CD4-positive, alpha-beta T cell (primary cell): Measurements from ENCODE around the gene FARSA. TPM values are rescaled to one million over a fixed set of nuclear protein-coding genes. Genes with fewer than 3 reads are reported as not detected.
"Not testable (repeated sequence)": the region's sequence is repeated elsewhere in the genome, so short reads cannot be mapped to it uniquely, and the experiment has no call there.

ENCODE experiments used
- ATAC-seq: fragments of 200-7000 bp; cut with Tn5 transposase; one replicate; pipeline ENCODE4 v1.10.0; 2022; ENCODE audit warnings: mild to moderate bottlenecking; ENCODE audit not compliant: poor library complexity
- CTCF ChIA-PET: fragments of 350-600 bp; sonication (Branson Sonifier 250); formaldehyde crosslinking; loops from one replicate; lab custom pipeline; 2021; ENCODE audit warnings: antibody characterized with exemption, inconsistent platforms; lab: Charles Lee
- POLR2A ChIA-PET: fragments of 350-600 bp; sonication (Branson Sonifier 250); formaldehyde crosslinking; loops from one replicate; lab custom pipeline; 2021; ENCODE audit warnings: antibody characterized with exemption, inconsistent platforms; lab: Charles Lee
- DNase-seq, 14 experiments: peaks; one replicate each; pipeline ENCODE4 v3.0.0-alpha.2; 2013 to 2020; ENCODE audit warnings: mixed read lengths in 2 of 14
- H3K27ac ChIP-seq, 2 donors: one replicate each; pipeline versions ENCODE4 v1.5.1 to v1.7.0; 2013; ENCODE audit warnings: low read length in 2 of 2, low read depth in 1 of 2, mild to moderate bottlenecking in 1 of 2
- H3K27me3 ChIP-seq, 2 experiments: 1 replicate in 1 of 2; 2 replicates in 1 of 2; pipeline versions ENCODE4 v1.6.1 to v1.7.0; 2013; ENCODE audit warnings: low read length in 2 of 2, control low read depth in 1 of 2, mild to moderate bottlenecking in 1 of 2, moderate library complexity in 1 of 2; ENCODE audit not compliant: insufficient read depth in 2 of 2, control insufficient read depth in 1 of 2
- H3K36me3 ChIP-seq: one replicate; pipeline ENCODE4 v1.6.1; 2013; ENCODE audit warnings: low read length, control low read depth; ENCODE audit not compliant: insufficient read depth
- H3K4me1 ChIP-seq: one replicate; pipeline ENCODE4 v1.6.1; 2013; ENCODE audit warnings: low read length, control low read depth; ENCODE audit not compliant: insufficient read depth
- H3K4me3 ChIP-seq: one replicate; pipeline ENCODE4 v1.5.1; 2013; ENCODE audit warnings: mild to moderate bottlenecking, low read length, moderate library complexity
- H3K9me3 ChIP-seq, 2 experiments: 1 replicate in 1 of 2; 2 replicates in 1 of 2; pipeline versions ENCODE4 v1.6.1 to v1.7.0; 2013; ENCODE audit warnings: low read length in 2 of 2, mild to moderate bottlenecking in 2 of 2, control low read depth in 1 of 2, moderate library complexity in 1 of 2; ENCODE audit not compliant: control insufficient read depth in 1 of 2, insufficient read depth in 1 of 2
- H3K27ac Mint-ChIP-seq: one replicate; pipeline ENCODE4 v1.8.0; 2020; ENCODE audit warnings: mixed read lengths
- H3K27me3 Mint-ChIP-seq: one replicate; pipeline ENCODE4 v1.8.0; 2021; ENCODE audit warnings: mixed read lengths
- H3K36me3 Mint-ChIP-seq: one replicate; pipeline ENCODE4 v1.8.0; 2021; ENCODE audit warnings: low read depth, mixed read lengths
- H3K4me1 Mint-ChIP-seq: one replicate; pipeline ENCODE4 v1.8.0; 2021; ENCODE audit warnings: low read depth, mixed read lengths
- H3K4me3 Mint-ChIP-seq: one replicate; pipeline ENCODE4 v1.8.0; 2020; ENCODE audit warnings: mild to moderate bottlenecking, mixed read lengths
- H3K9me3 Mint-ChIP-seq: one replicate; pipeline ENCODE4 v1.8.0; 2020; ENCODE audit warnings: mixed read lengths
- intact Hi-C, 2 experiments: fragments of 100-400 bp; cut with DNase I in 1 of 2; cut with micrococcal nuclease in 1 of 2; formaldehyde crosslinking; loops; one replicate each; pipeline versions ENCODE4 v1.15.1 to v1.9.0; 2023 to 2025; cut with DNase I, micrococcal nuclease
- total RNA-seq, 174 experiments: library from RNA in 2 of 174; stranded (reverse) in 2 of 174; gene quantifications; one replicate each; pipeline ENCODE4 v1.2.3 and lab custom pipeline; 2021 to 2026
- TF ChIP-seq, protein P1 (sequence below): fragments of 200-600 bp; IDR thresholded peaks from one replicate; pipeline ENCODE4 v1.8.0; 2022; ENCODE audit warnings: antibody characterized with exemption, mild to moderate bottlenecking

The FARSA gene
- total RNA-seq, 2 experiments from 2014 or later: 17.2 TPM

DNA sequence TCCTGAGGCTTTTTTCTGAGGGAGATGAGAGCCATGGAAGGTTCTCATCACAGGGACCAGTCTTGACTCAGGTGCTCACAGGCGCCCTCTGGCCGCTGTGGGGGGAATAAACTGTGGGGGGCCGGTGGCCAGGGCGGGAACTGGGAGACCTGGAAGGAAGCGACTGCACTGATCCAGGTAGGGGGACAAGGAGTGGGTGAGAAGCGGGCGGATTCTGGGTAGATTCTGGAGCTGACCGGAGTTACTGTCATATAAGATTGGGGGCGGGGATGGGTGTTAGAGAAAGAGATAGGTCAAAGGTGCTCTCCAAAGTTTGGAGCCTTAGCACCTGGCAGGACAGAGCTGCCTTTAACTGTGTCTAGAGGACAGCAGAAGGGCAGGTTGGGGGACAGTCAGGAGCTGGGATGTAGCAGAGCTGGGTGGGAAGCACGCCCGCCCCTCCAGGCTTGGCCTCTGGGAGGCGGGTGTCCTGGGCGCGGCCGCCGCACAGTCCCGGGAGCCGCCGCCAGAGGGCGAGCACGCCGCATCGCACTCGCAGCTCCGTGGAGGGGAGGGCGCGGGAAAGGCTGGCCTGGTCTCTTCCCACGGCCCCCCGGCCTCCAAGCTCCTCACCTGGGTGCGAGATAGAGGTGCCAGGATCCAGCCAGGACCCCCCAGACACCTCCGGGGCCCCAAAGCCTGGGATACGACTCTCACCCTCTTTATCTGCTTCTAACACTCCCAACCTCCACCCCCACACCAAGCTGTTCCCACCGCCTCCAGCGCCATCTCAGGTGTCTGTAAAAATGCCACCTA lies 31.7 kb upstream of the FARSA start:
- ChIA-PET CTCF (interaction anchor here (0.6 to 2.4 kb wide), 41 partner anchors 11 to 808 kb away, joined by 3 to 51 read pairs (median 5); partner anchors contain the start of genes CALR, DNASE2, FARSA and GADD45GIP1), POLR2A (interaction anchor here (0.7 to 1.9 kb wide), 12 partner anchors 8 to 199 kb away, joined by 3 to 17 read pairs (median 7); partner anchors contain the start of genes CALR, GADD45GIP1, GCDH and NACC1)
- DNase-seq (peak; percentile 64 to 89 (median 78)), ATAC-seq (peak; percentile 95)
- Histone ChIP-seq H3K27me3 (no peaks in the 10 kb centered on the region), H3K4me3 (peak overlapping the region; percentile 59), H3K9me3 (no peaks in the 10 kb centered on the region), H3K36me3 (no peaks in the 10 kb centered on the region), H3K4me1 (peaks cover 13% of the 10 kb centered on the region), H3K27ac (no peak overlapping the region)
- no peaks in the 10 kb centered on the region for H3K27me3 Mint-ChIP-seq
- no peaks in the 10 kb centered on the region for H3K36me3 Mint-ChIP-seq
- intact Hi-C loops: loop anchor here (1.0 kb wide), 1 partner anchor 80 kb away; no protein-coding TSS in a partner anchor
- peak overlapping the region; percentile 82 for H3K4me3 Mint-ChIP-seq
- H3K9me3 Mint-ChIP-seq: no peaks in the 10 kb centered on the region
- no peak overlapping the region for H3K27ac Mint-ChIP-seq
- TF ChIP-seq, protein P1, sequence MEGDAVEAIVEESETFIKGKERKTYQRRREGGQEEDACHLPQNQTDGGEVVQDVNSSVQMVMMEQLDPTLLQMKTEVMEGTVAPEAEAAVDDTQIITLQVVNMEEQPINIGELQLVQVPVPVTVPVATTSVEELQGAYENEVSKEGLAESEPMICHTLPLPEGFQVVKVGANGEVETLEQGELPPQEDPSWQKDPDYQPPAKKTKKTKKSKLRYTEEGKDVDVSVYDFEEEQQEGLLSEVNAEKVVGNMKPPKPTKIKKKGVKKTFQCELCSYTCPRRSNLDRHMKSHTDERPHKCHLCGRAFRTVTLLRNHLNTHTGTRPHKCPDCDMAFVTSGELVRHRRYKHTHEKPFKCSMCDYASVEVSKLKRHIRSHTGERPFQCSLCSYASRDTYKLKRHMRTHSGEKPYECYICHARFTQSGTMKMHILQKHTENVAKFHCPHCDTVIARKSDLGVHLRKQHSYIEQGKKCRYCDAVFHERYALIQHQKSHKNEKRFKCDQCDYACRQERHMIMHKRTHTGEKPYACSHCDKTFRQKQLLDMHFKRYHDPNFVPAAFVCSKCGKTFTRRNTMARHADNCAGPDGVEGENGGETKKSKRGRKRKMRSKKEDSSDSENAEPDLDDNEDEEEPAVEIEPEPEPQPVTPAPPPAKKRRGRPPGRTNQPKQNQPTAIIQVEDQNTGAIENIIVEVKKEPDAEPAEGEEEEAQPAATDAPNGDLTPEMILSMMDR: peak; percentile 99
- peaks cover 9% of the 10 kb centered on the region for H3K4me1 Mint-ChIP-seq

GRCh38 chr19:12959481-12959880 lies 26.0 kb upstream of the FARSA start:
- peaks cover 16% of the 10 kb centered on the region for H3K4me1 Mint-ChIP-seq
- no peaks in the 10 kb centered on the region for H3K27me3 ChIP-seq
- intact Hi-C loops: no loop called here
- H3K4me3 ChIP-seq: no peak overlapping the region
- H3K9me3 ChIP-seq: no peaks in the 10 kb centered on the region
- no peak overlapping the region for H3K4me3 Mint-ChIP-seq
- no peak overlapping the region for H3K27ac ChIP-seq
- ATAC-seq (no peak), DNase-seq (no peak)
- ChIA-PET POLR2A (no interaction called here), CTCF (no interaction called here)
- peaks cover 8% of the 10 kb centered on the region for H3K36me3 Mint-ChIP-seq
- H3K36me3 ChIP-seq: peaks cover 3% of the 10 kb centered on the region
- peaks cover 24% of the 10 kb centered on the region for H3K4me1 ChIP-seq
- TF ChIP-seq, protein P1: no peak
- H3K27me3 Mint-ChIP-seq: no peaks in the 10 kb centered on the region
- H3K27ac Mint-ChIP-seq: no peak overlapping the region
- H3K9me3 Mint-ChIP-seq: no peaks in the 10 kb centered on the region

DNA sequence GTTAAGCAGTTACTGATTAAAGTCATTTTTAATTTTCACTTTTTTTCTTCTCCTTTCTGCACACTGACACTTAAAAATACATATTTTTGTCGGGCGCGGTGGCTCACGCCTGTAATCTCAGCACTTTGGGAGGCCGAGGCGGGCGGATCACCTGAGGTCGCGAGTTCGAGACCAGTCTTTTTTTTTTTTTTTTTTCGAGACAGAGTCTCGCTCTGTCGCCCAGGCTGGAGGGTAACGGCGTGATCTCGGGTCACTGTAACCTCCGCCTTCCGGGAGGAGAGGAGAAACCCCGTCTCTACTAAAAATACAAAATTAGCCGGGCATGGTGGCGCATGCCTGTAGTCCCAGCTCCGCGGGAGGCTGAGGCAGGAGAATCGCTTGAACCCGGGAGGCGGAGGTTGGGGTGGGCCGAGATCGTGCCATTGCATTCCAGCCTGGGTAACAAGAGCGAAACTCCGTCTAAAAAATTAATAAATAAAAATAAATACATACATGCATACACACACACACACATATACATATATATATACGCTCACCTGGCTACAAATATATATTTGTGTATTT lies 24.0 kb upstream of the FARSA start:
- not testable (repeated sequence) for H3K27me3 ChIP-seq, H3K9me3 ChIP-seq, DNase-seq, H3K9me3 Mint-ChIP-seq, ATAC-seq, H3K27me3 Mint-ChIP-seq
- POLR2A ChIA-PET: interaction anchor here (0.7 to 1.8 kb wide), 6 partner anchors 8 to 72 kb away, joined by 4 to 11 read pairs (median 6); partner anchors contain the start of genes CALR, GCDH, RAD23A and SYCE2
- peak overlapping the region; percentile 62 to 82 for H3K27ac ChIP-seq
- peaks cover 19% of the 10 kb centered on the region for H3K4me1 Mint-ChIP-seq
- peaks cover 23% of the 10 kb centered on the region for H3K36me3 ChIP-seq
- H3K4me3 Mint-ChIP-seq: peak overlapping the region; percentile 90
- intact Hi-C loops: loop anchor here in 1 of 2 experiments (2.0 kb wide), 1 partner anchor 67 kb away; the partner anchor contains the start of gene GCDH
- CTCF ChIA-PET: interaction anchor here (0.7 to 5.5 kb wide), 2 partner anchors 8 to 128 kb away, joined by 3 to 30 read pairs; no protein-coding TSS in a partner anchor
- H3K36me3 Mint-ChIP-seq: peaks cover 28% of the 10 kb centered on the region
- H3K4me1 ChIP-seq: peaks cover 37% of the 10 kb centered on the region
- peak overlapping the region; percentile 91 for H3K4me3 ChIP-seq
- peak overlapping the region; percentile 88 for H3K27ac Mint-ChIP-seq
